OCI-LY1 (cell line): ENCODE results near the gene OSBPL1A.

ENCODE experiments used
- H2AFZ ChIP-seq: fragments of 200-600 bp; sonication (generic), shearing (Covaris generic); 2 replicates; pipeline ENCODE4 v1.6.0; 2014; ENCODE audit warnings: antibody characterized with exemption, mild to moderate bottlenecking, low read length
- H3F3A ChIP-seq: fragments of 200-600 bp; sonication (generic), shearing (Covaris generic); 2 replicates; pipeline ENCODE4 v1.6.0; 2014; ENCODE audit warnings: mild to moderate bottlenecking, antibody characterized with exemption, low read length, moderate library complexity; ENCODE audit not compliant: insufficient read depth
- H3K27ac ChIP-seq: fragments of 200-600 bp; sonication (generic); 2 replicates; pipeline ENCODE4 v1.5.1; 2014; ENCODE audit warnings: low read length, mixed run types, mild to moderate bottlenecking, low read depth; ENCODE audit not compliant: poor library complexity, severe bottlenecking
- H3K27me3 ChIP-seq: fragments of 200-600 bp; sonication (generic); 2 replicates; pipeline ENCODE4 v1.6.0; 2014; ENCODE audit warnings: antibody characterized with exemption, mild to moderate bottlenecking, low read length, moderate library complexity; ENCODE audit not compliant: insufficient read depth
- H3K36me3 ChIP-seq: fragments of 200-600 bp; sonication (generic); 2 replicates; pipeline ENCODE4 v1.6.1; 2014; ENCODE audit warnings: mild to moderate bottlenecking, antibody characterized with exemption, low read length, moderate library complexity, mixed read lengths; ENCODE audit not compliant: insufficient read depth
- H3K4me1 ChIP-seq: fragments of 200-600 bp; sonication (generic); 2 replicates; pipeline ENCODE4 v1.5.1; 2014; ENCODE audit warnings: mild to moderate bottlenecking, low read length, moderate library complexity; ENCODE audit not compliant: insufficient read depth, severe bottlenecking
- H3K4me2 ChIP-seq: fragments of 200-600 bp; sonication (generic), shearing (Covaris generic); 2 replicates; pipeline ENCODE4 v1.6.1; 2014; ENCODE audit warnings: low read length
- H3K4me3 ChIP-seq: fragments of 200-600 bp; sonication (generic); 2 replicates; pipeline ENCODE4 v1.5.1; 2014; ENCODE audit warnings: low read length, low read depth, mild to moderate bottlenecking, mixed read lengths; ENCODE audit not compliant: poor library complexity, severe bottlenecking
- H3K79me2 ChIP-seq: fragments of 200-600 bp; shearing (Covaris generic); 2 replicates; pipeline ENCODE4 v1.6.1; 2016; ENCODE audit warnings: mixed run types, low read length, mixed read lengths; ENCODE audit not compliant: insufficient read depth
- H3K9ac ChIP-seq: fragments of 200-600 bp; sonication (generic), shearing (Covaris generic); 2 replicates; pipeline ENCODE4 v1.6.1; 2014; ENCODE audit warnings: mild to moderate bottlenecking, low read length, mixed read lengths
- H3K9me2 ChIP-seq: fragments of 200-600 bp; sonication (generic), shearing (Covaris generic); 2 replicates; pipeline ENCODE4 v1.6.1; 2014; ENCODE audit warnings: low read depth, mild to moderate bottlenecking, low read length, mixed read lengths
- H3K9me3 ChIP-seq: fragments of 200-600 bp; shearing (Covaris generic); 2 replicates; pipeline ENCODE4 v1.6.1; 2014; ENCODE audit warnings: low read length, mixed read lengths
- H4K20me1 ChIP-seq: fragments of 200-600 bp; sonication (generic), shearing (Covaris generic); 2 replicates; pipeline ENCODE4 v1.6.0; 2016; ENCODE audit warnings: mild to moderate bottlenecking, low read length; ENCODE audit not compliant: insufficient read depth
- EZH2 ChIP-seq: fragments of 200-600 bp; sonication (generic), shearing (Covaris generic); IDR thresholded peaks from 2 replicates; pipeline ENCODE4 v1.8.0; 2017; ENCODE audit warnings: borderline replicate concordance, mixed run types, mild to moderate bottlenecking, antibody characterized with exemption, low read length, moderate library complexity, mixed read lengths
- TF ChIP-seq, protein P1 (sequence below): fragments of 200-600 bp; sonication (generic), shearing (Covaris generic); IDR thresholded peaks from 2 replicates; pipeline ENCODE4 v1.5.1; 2017; ENCODE audit warnings: mild to moderate bottlenecking, antibody characterized with exemption, low read length, moderate library complexity, mixed read lengths

The OSBPL1A gene

DNA sequence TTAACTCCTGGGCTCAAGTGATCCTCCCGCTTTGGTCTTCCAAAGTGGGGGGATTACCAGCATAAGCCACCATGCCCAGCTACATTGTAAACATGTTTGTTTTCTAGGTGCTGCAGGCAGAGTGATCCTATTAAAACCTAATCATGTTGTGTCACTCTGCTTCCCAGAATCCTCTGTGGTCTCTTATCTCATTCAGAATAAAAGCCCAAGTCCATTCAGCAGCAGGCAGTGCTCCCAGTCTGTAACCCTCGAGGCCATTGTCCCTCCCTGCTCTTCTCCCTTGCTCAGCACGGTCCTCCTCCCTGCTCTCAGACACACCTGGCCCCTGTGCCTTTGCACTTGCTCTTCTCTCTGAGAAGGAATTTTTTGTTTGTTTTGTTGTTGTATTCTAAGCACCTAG is 269.9 kb downstream of the OSBPL1A start:
- Histone ChIP-seq H2AFZ (no peak overlapping the region), H3K27me3 (no peaks in the 10 kb centered on the region), H3K9me3 (no peaks in the 10 kb centered on the region), H3K4me2 (no peak overlapping the region), H3K79me2 (no peaks in the 10 kb centered on the region), H4K20me1 (no peaks in the 10 kb centered on the region), H3K9ac (no peak overlapping the region), H3K9me2 (no peaks in the 10 kb centered on the region), H3K4me3 (no peak overlapping the region), H3K36me3 (no peaks in the 10 kb centered on the region), H3K4me1 (no peaks in the 10 kb centered on the region), H3K27ac (no peak overlapping the region), H3F3A (no peaks in the 10 kb centered on the region)
- TF ChIP-seq, protein P1, sequence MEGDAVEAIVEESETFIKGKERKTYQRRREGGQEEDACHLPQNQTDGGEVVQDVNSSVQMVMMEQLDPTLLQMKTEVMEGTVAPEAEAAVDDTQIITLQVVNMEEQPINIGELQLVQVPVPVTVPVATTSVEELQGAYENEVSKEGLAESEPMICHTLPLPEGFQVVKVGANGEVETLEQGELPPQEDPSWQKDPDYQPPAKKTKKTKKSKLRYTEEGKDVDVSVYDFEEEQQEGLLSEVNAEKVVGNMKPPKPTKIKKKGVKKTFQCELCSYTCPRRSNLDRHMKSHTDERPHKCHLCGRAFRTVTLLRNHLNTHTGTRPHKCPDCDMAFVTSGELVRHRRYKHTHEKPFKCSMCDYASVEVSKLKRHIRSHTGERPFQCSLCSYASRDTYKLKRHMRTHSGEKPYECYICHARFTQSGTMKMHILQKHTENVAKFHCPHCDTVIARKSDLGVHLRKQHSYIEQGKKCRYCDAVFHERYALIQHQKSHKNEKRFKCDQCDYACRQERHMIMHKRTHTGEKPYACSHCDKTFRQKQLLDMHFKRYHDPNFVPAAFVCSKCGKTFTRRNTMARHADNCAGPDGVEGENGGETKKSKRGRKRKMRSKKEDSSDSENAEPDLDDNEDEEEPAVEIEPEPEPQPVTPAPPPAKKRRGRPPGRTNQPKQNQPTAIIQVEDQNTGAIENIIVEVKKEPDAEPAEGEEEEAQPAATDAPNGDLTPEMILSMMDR: no peak
- TF ChIP-seq EZH2: no peak

DNA sequence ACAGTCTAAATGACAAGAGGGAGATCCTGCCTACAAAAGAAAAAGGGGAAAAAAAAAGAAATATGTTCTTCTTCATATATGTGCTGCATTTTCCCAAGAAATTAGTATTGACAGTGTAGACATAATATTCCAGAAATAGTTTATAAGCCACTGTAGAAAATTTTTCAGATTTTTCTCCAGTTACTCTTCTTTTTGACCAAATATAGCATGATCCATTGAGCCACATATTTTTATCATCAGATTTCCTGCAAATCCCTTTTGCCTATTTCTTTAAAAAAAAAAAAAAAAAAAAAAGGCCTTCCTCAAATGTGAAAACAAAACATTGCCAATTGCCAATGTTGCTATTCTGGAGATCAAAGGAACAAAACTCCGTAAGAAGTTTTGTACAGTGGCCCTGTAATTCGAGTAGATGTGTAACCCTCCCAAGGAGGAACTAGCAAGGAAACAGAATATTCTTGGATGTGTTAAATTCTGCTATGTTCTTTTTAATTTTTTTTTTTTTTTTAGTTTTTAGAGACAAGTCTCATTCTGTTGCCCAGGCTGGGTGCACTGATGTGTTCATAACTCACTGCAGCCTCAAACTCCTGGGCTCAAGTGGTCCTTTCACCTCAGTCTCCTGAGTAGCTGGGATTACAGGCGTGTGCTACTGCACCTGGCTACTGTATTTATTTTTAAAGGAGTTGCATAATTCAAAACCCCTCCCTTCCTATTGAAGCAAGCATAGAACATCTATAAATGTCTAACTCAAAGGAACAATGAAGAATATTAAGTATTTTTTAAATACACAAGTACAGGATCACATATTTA is 271.3 kb downstream of the OSBPL1A start:
- Histone ChIP-seq H3K9me2 (no peaks in the 10 kb centered on the region), H3K36me3 (no peaks in the 10 kb centered on the region), H3K4me3 (no peak overlapping the region), H3F3A (no peaks in the 10 kb centered on the region), H3K79me2 (no peaks in the 10 kb centered on the region), H3K4me1 (no peaks in the 10 kb centered on the region), H3K27ac (no peak overlapping the region), H3K9me3 (no peaks in the 10 kb centered on the region), H2AFZ (no peak overlapping the region), H3K4me2 (no peak overlapping the region), H3K27me3 (no peaks in the 10 kb centered on the region), H3K9ac (no peak overlapping the region), H4K20me1 (no peaks in the 10 kb centered on the region)
- TF ChIP-seq EZH2: no peak

DNA sequence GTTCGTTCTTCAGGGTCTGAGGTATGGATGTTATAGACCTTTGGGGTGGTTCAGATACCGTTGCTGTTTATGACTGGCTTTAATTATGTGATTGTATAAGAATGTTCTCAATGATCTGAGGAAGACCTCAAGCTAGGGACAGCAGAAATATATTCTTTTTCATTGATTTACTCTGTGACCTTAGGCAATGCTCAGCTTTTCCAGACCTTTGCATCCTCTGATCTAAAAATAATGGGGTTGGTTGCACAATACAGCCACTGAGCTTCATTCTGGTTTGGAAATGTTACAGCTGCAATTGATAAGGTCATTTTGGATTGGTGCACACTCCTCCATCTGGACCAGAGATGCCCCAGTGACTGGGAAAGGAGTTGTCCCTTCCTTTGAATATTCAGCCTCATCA is 276.0 kb downstream of the OSBPL1A start:
- Histone ChIP-seq H3F3A (no peaks in the 10 kb centered on the region), H3K27ac (no peak overlapping the region), H3K4me1 (no peaks in the 10 kb centered on the region), H3K9ac (no peak overlapping the region), H3K79me2 (no peaks in the 10 kb centered on the region), H2AFZ (no peak overlapping the region), H3K4me3 (no peak overlapping the region), H3K27me3 (no peaks in the 10 kb centered on the region), H3K9me3 (no peaks in the 10 kb centered on the region), H3K4me2 (no peak overlapping the region), H3K9me2 (no peaks in the 10 kb centered on the region), H3K36me3 (no peaks in the 10 kb centered on the region), H4K20me1 (no peaks in the 10 kb centered on the region)
- TF ChIP-seq, protein P1: no peak
- TF ChIP-seq EZH2: no peak

GRCh38 chr18:24120676-24121075 is 276.9 kb downstream of the OSBPL1A start:
- Histone ChIP-seq H3K27ac (no peak overlapping the region), H2AFZ (no peak overlapping the region), H3K4me3 (no peak overlapping the region), H3F3A (no peaks in the 10 kb centered on the region), H3K4me2 (no peak overlapping the region), H3K9ac (no peak overlapping the region), H4K20me1 (no peaks in the 10 kb centered on the region), H3K4me1 (no peaks in the 10 kb centered on the region), H3K79me2 (no peaks in the 10 kb centered on the region), H3K27me3 (no peaks in the 10 kb centered on the region), H3K36me3 (no peaks in the 10 kb centered on the region), H3K9me2 (no peaks in the 10 kb centered on the region), H3K9me3 (no peaks in the 10 kb centered on the region)
- TF ChIP-seq, protein P1: no peak
- TF ChIP-seq EZH2: no peak
